PFSK-1 (cell line): Measurements from ENCODE around the gene MARCHF2.

ENCODE experiments used
- FOXP2 ChIP-seq: optimal IDR thresholded peaks from 2 replicates; pipeline ENCODE3; 2011; ENCODE audit warnings: borderline replicate concordance, control low read depth, inconsistent platforms; ENCODE audit not compliant: insufficient read depth; ENCODE audit errors: extremely low read length, extremely low read depth
- POLR2AphosphoS5 ChIP-seq: IDR thresholded peaks from 2 replicates; pipeline ENCODE4 v1.6.1; 2012; ENCODE audit warnings: low read depth, mild to moderate bottlenecking, control low read depth, low read length, moderate library complexity
- SIN3A ChIP-seq: IDR thresholded peaks from 2 replicates; pipeline ENCODE4 v1.6.1; 2012; ENCODE audit warnings: mild to moderate bottlenecking, low read length, moderate library complexity, borderline replicate concordance; ENCODE audit not compliant: insufficient read depth
- TAF1 ChIP-seq: IDR thresholded peaks from 2 replicates; pipeline ENCODE4 v1.6.1; 2012; ENCODE audit warnings: low read length, control low read depth, borderline replicate concordance; ENCODE audit not compliant: insufficient read depth
- TF ChIP-seq, protein P1 (sequence below), 2 experiments: IDR thresholded peaks; 2 replicates each; pipeline versions ENCODE4 v1.6.1 to v1.8.0; 2011 to 2012; ENCODE audit warnings: low read depth in 2 of 2, low read length in 2 of 2, control low read depth in 1 of 2, inconsistent platforms in 1 of 2, mild to moderate bottlenecking in 1 of 2, moderate library complexity in 1 of 2; ENCODE audit not compliant: insufficient read depth in 1 of 2

DNA sequence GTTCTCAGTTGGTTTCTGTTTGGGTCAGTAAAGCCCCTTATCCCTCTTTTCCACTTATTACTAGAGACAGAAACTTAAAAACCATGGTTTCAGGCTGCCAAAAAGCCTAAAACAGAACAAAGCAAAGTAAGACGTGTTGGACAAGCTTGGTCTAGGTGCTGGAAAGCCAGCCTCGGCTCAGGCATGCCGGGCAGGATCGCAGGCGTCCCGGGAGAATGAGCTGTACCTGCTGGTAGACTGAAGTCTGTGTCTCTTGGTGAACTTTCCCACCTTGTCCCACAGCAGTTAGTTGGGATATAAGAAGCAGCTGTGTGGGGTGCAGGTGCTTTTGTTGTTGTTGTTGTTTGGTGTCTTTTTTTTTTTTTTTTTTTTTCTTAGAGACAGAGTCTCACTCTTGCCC lies 68.5 kb downstream of the MARCHF2 start:
- TF ChIP-seq POLR2AphosphoS5 (no peak), SIN3A (no peak), TAF1 (no peak), FOXP2 (no peak)
- TF ChIP-seq, protein P1, sequence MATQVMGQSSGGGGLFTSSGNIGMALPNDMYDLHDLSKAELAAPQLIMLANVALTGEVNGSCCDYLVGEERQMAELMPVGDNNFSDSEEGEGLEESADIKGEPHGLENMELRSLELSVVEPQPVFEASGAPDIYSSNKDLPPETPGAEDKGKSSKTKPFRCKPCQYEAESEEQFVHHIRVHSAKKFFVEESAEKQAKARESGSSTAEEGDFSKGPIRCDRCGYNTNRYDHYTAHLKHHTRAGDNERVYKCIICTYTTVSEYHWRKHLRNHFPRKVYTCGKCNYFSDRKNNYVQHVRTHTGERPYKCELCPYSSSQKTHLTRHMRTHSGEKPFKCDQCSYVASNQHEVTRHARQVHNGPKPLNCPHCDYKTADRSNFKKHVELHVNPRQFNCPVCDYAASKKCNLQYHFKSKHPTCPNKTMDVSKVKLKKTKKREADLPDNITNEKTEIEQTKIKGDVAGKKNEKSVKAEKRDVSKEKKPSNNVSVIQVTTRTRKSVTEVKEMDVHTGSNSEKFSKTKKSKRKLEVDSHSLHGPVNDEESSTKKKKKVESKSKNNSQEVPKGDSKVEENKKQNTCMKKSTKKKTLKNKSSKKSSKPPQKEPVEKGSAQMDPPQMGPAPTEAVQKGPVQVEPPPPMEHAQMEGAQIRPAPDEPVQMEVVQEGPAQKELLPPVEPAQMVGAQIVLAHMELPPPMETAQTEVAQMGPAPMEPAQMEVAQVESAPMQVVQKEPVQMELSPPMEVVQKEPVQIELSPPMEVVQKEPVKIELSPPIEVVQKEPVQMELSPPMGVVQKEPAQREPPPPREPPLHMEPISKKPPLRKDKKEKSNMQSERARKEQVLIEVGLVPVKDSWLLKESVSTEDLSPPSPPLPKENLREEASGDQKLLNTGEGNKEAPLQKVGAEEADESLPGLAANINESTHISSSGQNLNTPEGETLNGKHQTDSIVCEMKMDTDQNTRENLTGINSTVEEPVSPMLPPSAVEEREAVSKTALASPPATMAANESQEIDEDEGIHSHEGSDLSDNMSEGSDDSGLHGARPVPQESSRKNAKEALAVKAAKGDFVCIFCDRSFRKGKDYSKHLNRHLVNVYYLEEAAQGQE (IDR thresholded peaks at IDR 0.05; ENCODE audit: insufficient read depth in 1 of 2, low read depth in 2 of 2, low read length in 2 of 2): no peak
